RWPE2 (cell line): ENCODE measurements around the gene NDST1.

Source experiments
- ATAC-seq: fragments of 200-7000 bp; cut with Tn5 transposase; 3 replicates; pipeline ENCODE4 v1.9.1; 2021; ENCODE audit warnings: low read depth
- DNase-seq: peaks from one replicate; pipeline ENCODE4 v3.0.0-alpha.2; 2020; ENCODE audit warnings: low spot score
- H3K27ac ChIP-seq: fragments of 450-650 bp; 2 replicates; pipeline ENCODE4 v1.5.1; 2017; ENCODE audit warnings: mild to moderate bottlenecking; ENCODE audit not compliant: poor library complexity, severe bottlenecking
- H3K27me3 ChIP-seq: fragments of 250-450 bp; sonication (Bioruptor Pico); 2 replicates; pipeline ENCODE4 v1.5.1; 2021; ENCODE audit warnings: mild to moderate bottlenecking, moderate library complexity; ENCODE audit not compliant: insufficient read depth, poor library complexity, severe bottlenecking
- H3K36me3 ChIP-seq: fragments of 250-450 bp; sonication (Bioruptor Pico); 2 replicates; pipeline ENCODE4 v1.5.1; 2020; ENCODE audit warnings: low read depth, mild to moderate bottlenecking, moderate library complexity
- H3K4me1 ChIP-seq: fragments of 250-450 bp; sonication (Bioruptor Pico); 2 replicates; pipeline ENCODE4 v1.5.1; 2021; ENCODE audit warnings: mild to moderate bottlenecking, moderate library complexity; ENCODE audit not compliant: insufficient read depth, poor library complexity, severe bottlenecking
- H3K4me3 ChIP-seq: fragments of 250-450 bp; sonication (Bioruptor Pico); 2 replicates; pipeline ENCODE4 v1.5.1; 2021; ENCODE audit warnings: mild to moderate bottlenecking, moderate library complexity; ENCODE audit not compliant: severe bottlenecking
- H3K9me3 ChIP-seq: fragments of 250-450 bp; sonication (Bioruptor Pico); 2 replicates; pipeline ENCODE4 v1.5.1; 2021; ENCODE audit warnings: mild to moderate bottlenecking, moderate library complexity; ENCODE audit not compliant: severe bottlenecking
- CTCF ChIP-seq: fragments of 450-650 bp; IDR thresholded peaks from one replicate; pipeline ENCODE4 v1.5.1; 2017; ENCODE audit warnings: mild to moderate bottlenecking, moderate library complexity; ENCODE audit not compliant: poor library complexity, severe bottlenecking

Gene NDST1

GRCh38 chr5:150603491-150603890 lies 95.6 kb downstream of the NDST1 start:
- Histone ChIP-seq H3K4me1 (peaks cover 21% of the 10 kb centered on the region), H3K4me3 (no peak overlapping the region), H3K36me3 (no peaks in the 10 kb centered on the region), H3K27ac (no peak overlapping the region), H3K9me3 (no peaks in the 10 kb centered on the region), H3K27me3 (no peaks in the 10 kb centered on the region)
- ATAC-seq (no peak), DNase-seq (no peak)
- TF ChIP-seq CTCF = no peak

DNA sequence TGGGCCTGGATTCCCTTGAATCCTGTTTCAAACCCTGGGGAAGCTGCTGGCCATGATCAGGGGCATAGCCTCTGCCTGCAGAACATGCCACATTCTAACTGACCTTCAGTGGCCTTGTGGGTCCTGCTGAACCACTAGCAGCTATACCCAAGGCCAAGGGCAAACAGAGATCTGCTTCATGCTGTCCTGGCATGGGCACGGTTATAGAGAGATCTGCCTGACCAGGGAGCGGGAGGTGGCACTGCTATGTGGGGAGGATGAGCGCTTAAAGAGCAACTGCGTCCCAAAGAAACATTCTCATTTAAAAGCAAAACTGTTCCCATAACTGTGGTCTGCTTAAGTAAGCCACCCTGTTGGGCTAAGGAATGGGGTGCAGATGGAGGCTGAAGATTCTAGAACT lies 96.1 kb downstream of the NDST1 start:
- no peak for ATAC-seq
- H3K9me3 ChIP-seq = no peaks in the 10 kb centered on the region
- no peak for TF ChIP-seq CTCF
- no peak for DNase-seq
- H3K27me3 ChIP-seq = no peaks in the 10 kb centered on the region
- H3K4me1 ChIP-seq = peaks cover 16% of the 10 kb centered on the region
- no peak overlapping the region for H3K27ac ChIP-seq
- H3K36me3 ChIP-seq = no peaks in the 10 kb centered on the region
- no peak overlapping the region for H3K4me3 ChIP-seq

DNA sequence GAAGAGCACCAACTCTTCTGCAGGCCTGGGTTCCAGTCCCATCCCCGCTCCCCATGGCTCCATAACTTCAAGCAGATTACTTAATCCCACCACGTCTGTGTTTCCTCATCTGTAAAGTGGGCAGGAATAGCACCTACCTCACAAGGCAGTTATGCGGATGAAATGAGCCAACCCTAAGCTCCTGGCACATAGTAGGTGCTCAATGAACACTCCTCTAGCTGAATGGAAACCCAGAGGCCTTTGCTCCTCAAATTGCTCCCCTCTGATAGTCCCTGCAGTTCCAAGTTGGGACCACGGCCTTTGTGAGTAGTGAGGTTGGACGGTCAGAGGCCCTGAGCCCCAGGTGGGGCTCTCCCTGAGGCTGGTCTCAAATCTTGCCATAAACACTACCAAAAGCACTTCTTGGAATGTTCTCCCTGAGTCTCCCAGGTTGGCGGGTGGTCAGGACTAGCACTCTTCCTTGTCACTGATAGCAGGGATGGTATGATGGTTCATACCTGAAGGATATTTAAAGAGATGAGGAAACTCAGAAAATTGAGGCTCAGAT lies 97.0 kb downstream of the NDST1 start:
- Histone ChIP-seq H3K4me1 (peaks cover 6% of the 10 kb centered on the region), H3K9me3 (no peaks in the 10 kb centered on the region), H3K27me3 (no peaks in the 10 kb centered on the region), H3K27ac (no peak overlapping the region), H3K4me3 (no peak overlapping the region), H3K36me3 (no peaks in the 10 kb centered on the region)
- DNase-seq (no peak), ATAC-seq (no peak)
- no peak for TF ChIP-seq CTCF

- DNase-seq (no peak), ATAC-seq (no peak)
- no peak overlapping the region for H3K27ac ChIP-seq
- no peaks in the 10 kb centered on the region for H3K27me3 ChIP-seq
- H3K36me3 ChIP-seq = no peaks in the 10 kb centered on the region
- TF ChIP-seq CTCF = no peak
- H3K9me3 ChIP-seq = no peaks in the 10 kb centered on the region
- no peak overlapping the region for H3K4me3 ChIP-seq
- peaks cover under 1% of the 10 kb centered on the region for H3K4me1 ChIP-seq
Measured at GRCh38 chr5:150605546-150605945, 97.6 kb downstream of the NDST1 start.

- Histone ChIP-seq H3K27me3 (no peaks in the 10 kb centered on the region), H3K4me3 (no peak overlapping the region), H3K9me3 (no peaks in the 10 kb centered on the region), H3K36me3 (no peaks in the 10 kb centered on the region), H3K27ac (no peak overlapping the region), H3K4me1 (no peaks in the 10 kb centered on the region)
- no peak for TF ChIP-seq CTCF
- ATAC-seq (no peak), DNase-seq (no peak)
Measured at GRCh38 chr5:150606476-150606875, 98.5 kb downstream of the NDST1 start.
